GM10266 (cell line): ENCODE measurements around the gene PSMD1.

Experiments
- DNase-seq: peaks from one replicate; pipeline ENCODE4 v3.0.0; 2012; ENCODE audit errors: extremely low spot score
- CTCF ChIP-seq: IDR thresholded peaks from 2 replicates; pipeline ENCODE4 v1.5.1; 2012; ENCODE audit warnings: mild to moderate bottlenecking, low read depth; ENCODE audit not compliant: control insufficient read depth, insufficient read depth; ENCODE audit errors: missing control alignments

Gene PSMD1

GRCh38 chr2:231161252-231161839 lies 104.7 kb downstream of the PSMD1 start:
- DNase-seq = no peak

DNA sequence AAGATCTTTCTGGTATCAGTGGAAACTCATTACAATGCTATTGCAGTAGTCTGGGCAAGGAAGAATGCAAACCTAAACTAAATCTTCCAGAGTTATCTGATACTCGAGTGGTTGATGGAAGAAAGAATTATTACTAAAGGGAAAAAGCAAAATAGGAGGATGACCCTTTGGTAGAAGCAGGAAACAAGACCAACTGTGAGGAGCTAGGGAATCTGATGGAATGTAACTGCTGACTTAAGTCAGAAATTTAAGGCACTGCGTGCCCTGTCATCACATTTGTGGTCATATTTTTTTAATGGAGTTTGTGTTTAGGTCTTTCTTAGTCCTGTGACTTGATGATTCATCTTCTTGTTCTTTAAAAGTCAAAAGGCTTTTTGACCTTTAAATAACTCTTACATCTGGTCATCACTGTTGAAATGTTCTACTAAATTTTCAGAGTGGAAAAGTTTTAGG lies 105.2 kb downstream of the PSMD1 start:
- no peak for DNase-seq
- no peak for TF ChIP-seq CTCF

More at GRCh38 chr2:231161252-231161839, 104.7 kb downstream of the PSMD1 start:
- no peak for TF ChIP-seq CTCF

- TF ChIP-seq CTCF = no peak
- no peak for DNase-seq
Measured at GRCh38 chr2:231163011-231163410, 106.3 kb downstream of the PSMD1 start.

DNA sequence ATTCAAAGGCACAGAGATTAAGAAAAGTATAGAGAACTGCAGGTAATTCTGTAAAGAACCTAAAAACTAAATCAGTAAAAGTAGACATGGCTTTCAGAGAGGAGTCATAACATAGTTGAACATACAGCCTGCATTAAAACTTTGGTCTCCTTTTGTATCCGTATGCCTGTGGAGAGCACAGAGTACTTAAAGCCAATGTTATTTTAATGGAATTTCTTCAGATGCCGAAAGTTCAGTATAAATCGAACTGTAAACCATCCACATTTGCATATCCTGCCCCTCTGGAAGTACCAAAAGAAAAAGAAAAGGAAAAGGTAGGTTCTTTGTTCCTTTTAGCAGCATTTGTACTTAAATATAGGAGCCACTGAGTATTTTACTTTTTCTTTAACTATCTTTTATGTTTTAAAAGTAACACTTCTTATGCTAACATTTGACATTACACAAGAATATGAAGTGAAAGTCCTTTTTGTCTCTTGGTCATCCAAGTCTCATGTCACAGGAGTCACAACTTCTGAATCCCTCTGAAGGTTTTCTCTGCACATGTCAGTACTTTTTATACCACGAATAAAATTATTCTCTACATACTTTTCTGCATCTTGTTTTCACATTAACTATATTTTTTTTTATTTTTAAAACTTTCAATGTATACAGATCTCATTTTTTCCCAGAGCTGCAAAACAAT lies 106.9 kb downstream of the PSMD1 start:
- DNase-seq = no peak
- TF ChIP-seq CTCF = no peak

DNA sequence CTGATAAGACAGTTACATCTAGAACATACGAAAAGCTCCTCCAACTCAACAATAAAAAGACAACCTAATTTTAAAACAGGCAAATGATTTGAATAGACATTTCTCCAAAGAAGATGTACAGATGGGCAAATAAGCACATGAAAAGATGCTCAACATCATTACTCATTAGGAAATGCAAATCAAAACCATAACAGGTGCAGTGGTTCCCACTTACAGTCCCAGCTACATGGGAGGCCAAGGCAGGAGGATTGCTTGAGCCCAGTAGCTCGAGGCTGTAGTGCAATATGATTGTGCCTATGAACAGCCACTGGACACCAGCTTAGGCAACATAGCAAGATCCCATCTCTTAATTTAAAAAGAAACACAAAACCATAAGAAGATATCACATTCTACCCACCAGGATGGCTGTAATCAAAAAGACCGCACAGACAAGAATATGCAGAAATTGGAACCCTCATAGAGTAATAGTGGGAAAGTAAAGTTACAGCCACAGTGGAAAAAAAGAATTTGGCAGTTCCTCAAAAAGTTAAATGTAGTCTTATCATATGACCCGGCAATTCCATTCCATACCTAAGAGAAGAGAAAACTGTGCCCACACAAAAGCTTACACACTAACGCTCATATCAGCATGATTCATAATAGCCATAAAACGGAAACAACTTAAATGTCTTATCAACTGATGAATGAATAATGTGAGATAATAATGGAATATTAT lies 111.2 kb downstream of the PSMD1 start:
- no peak for TF ChIP-seq CTCF
- no peak for DNase-seq

DNA sequence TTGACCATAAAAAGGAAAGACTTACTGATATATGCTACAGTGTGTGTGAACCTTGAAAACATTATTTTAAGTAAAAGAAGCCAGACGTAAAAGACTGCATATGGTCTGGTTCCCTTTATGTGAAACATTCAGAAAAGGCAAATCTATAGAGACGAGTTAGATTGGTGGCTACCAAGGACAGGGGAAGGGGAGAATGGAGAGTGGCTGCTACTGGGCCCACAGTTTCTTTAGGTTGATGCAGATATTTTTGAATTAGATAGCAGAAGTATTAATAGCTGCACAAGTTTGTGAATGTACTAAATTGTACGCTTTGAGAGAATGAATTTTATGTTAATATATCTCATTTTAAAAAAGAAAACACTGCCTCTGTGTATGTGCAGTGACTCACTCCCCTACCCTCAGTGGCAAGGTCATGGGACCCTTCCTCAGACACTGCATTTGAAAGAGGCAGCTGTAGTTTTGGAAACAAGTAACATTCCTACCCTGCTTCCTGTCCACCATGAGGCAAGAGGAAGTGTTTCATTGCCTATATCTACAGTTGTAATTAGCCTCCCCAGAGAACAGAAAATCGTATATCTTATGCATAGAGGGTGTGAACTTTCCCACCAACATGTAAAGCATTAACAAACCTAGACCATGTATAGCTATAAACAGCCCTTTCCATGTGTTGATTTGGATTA lies 111.9 kb downstream of the PSMD1 start:
- no peak for TF ChIP-seq CTCF
- DNase-seq = no peak
